HCT116 (cell line): ENCODE measurements around the gene GCK. TPM values are rescaled to one million over a fixed set of nuclear protein-coding genes. Genes with fewer than 3 reads are reported as not detected.

Experiments used
- ATAC-seq: fragments of 200-7000 bp; cut with Tn5 transposase; 2 replicates; pipeline ENCODE4 v1.9.1; 2020; ENCODE audit warnings: mild to moderate bottlenecking, moderate library complexity
- BruUV-seq: library from RNA; stranded (reverse); fragments of 400-500 nt; replicated peaks from 2 replicates; lab custom pipeline; 2021; lab: Mats Ljungman, UMichigan
- CTCF ChIA-PET: fragments of 300-600 bp; sonication (Branson Sonifier 250); formaldehyde crosslinking; loops from one replicate; lab custom pipeline; 2021; ENCODE audit warnings: antibody characterized with exemption; lab: Charles Lee
- POLR2A ChIA-PET: fragments of 300-600, 350-600 bp; sonication (Branson Sonifier 250); formaldehyde crosslinking; loops from one replicate; lab custom pipeline; 2021; ENCODE audit warnings: antibody characterized with exemption; lab: Charles Lee
- RAD21 ChIA-PET, 2 experiments: fragments of 300-600 bp; sonication (Branson Sonifier 250); formaldehyde crosslinking; loops; one replicate each; lab custom pipeline; 2023; ENCODE audit warnings: low total read pairs in 2 of 2; ENCODE audit not compliant: uncharacterized antibody in 2 of 2, unreplicated experiment in 2 of 2, low non-redundant PET in 1 of 2; lab: Charles Lee
- DNase-seq: peaks from one replicate; pipeline ENCODE4 v3.0.0-alpha.2; 2010; ENCODE audit warnings: low read depth, low spot score
- H2AFZ ChIP-seq: fragments of 200-600 bp; shearing (Covaris generic), sonication (generic); 2 replicates; pipeline ENCODE4 v1.6.1; 2017; ENCODE audit warnings: low read depth, mixed run types, mixed read lengths, antibody characterized with exemption, low read length; ENCODE audit not compliant: poor library complexity, severe bottlenecking
- H3K27ac ChIP-seq: 2 replicates; pipeline ENCODE4 v1.5.1; 2012; ENCODE audit warnings: low read depth, low read length
- H3K27me3 ChIP-seq: fragments of 200-600 bp; sonication (generic); 2 replicates; pipeline ENCODE4 v1.6.1; 2016; ENCODE audit warnings: mixed run types, low read length, mixed read lengths; ENCODE audit not compliant: insufficient read depth
- H3K36me3 ChIP-seq, 2 experiments: fragments of 200-500 bp in 1 of 2; fragments of 200-600 bp in 1 of 2; sonication (Bioruptor generic) in 1 of 2; sonication (generic) in 1 of 2; 2 replicates each; pipeline versions ENCODE4 v1.5.1 to v1.6.1; 2014 to 2016; ENCODE audit warnings: low read length in 2 of 2, inconsistent platforms in 1 of 2, mixed read lengths in 1 of 2, mixed run types in 1 of 2; ENCODE audit not compliant: insufficient read depth in 2 of 2, control insufficient read depth in 1 of 2
- H3K4me1 ChIP-seq, 2 experiments: fragments of 200-600 bp in 1 of 2; sonication (generic) in 1 of 2; 2 replicates each; pipeline versions ENCODE4 v1.5.1 to v1.6.1; 2012 to 2017; ENCODE audit warnings: low read length in 2 of 2, inconsistent platforms in 1 of 2, mild to moderate bottlenecking in 1 of 2, mixed read lengths in 1 of 2, mixed run types in 1 of 2, moderate library complexity in 1 of 2; ENCODE audit not compliant: insufficient read depth in 2 of 2, control insufficient read depth in 1 of 2
- H3K4me2 ChIP-seq: fragments of 200-600 bp; sonication (generic); 2 replicates; pipeline ENCODE4 v1.6.1; 2017; ENCODE audit warnings: mixed run types, low read length, mixed read lengths
- H3K4me3 ChIP-seq, 2 experiments: fragments of 200-600 bp in 1 of 2; sonication (generic) in 1 of 2; replicated peaks in 1 of 2; 2 replicates each; pipeline ENCODE4 v1.5.1; 2011 to 2016; ENCODE audit warnings: low read length in 2 of 2, control low read depth in 1 of 2, low read depth in 1 of 2, mild to moderate bottlenecking in 1 of 2, mixed read lengths in 1 of 2, mixed run types in 1 of 2
- H3K79me2 ChIP-seq: fragments of 200-600 bp; sonication (generic); 2 replicates; pipeline ENCODE4 v1.6.1; 2017; ENCODE audit warnings: mild to moderate bottlenecking, mixed run types, low read length, moderate library complexity, mixed read lengths; ENCODE audit not compliant: insufficient read depth
- H3K9ac ChIP-seq: fragments of 200-600 bp; sonication (generic); 2 replicates; pipeline ENCODE4 v1.6.1; 2016; ENCODE audit warnings: low read length, mixed read lengths
- H3K9me2 ChIP-seq: fragments of 200-600 bp; sonication (generic), shearing (Covaris generic); 2 replicates; pipeline ENCODE4 v1.6.1; 2017; ENCODE audit warnings: mixed run types, mild to moderate bottlenecking, moderate library complexity; ENCODE audit not compliant: insufficient read depth
- H3K9me3 ChIP-seq, 2 experiments: fragments of 200-500 bp in 1 of 2; fragments of 200-600 bp in 1 of 2; sonication (Bioruptor generic) in 1 of 2; sonication (generic) in 1 of 2; 2 replicates each; pipeline ENCODE4 v1.6.1; 2014 to 2017; ENCODE audit warnings: low read length in 2 of 2, mixed read lengths in 2 of 2, inconsistent platforms in 1 of 2, low read depth in 1 of 2, mild to moderate bottlenecking in 1 of 2, mixed run types in 1 of 2, moderate library complexity in 1 of 2; ENCODE audit not compliant: control insufficient read depth in 1 of 2, insufficient read depth in 1 of 2
- H4K20me1 ChIP-seq: fragments of 200-600 bp; sonication (generic), shearing (Covaris generic); 2 replicates; pipeline ENCODE4 v1.6.1; 2017; ENCODE audit warnings: mixed run types, mild to moderate bottlenecking, moderate library complexity; ENCODE audit not compliant: insufficient read depth
- CBX3 ChIP-seq: IDR thresholded peaks from 2 replicates; pipeline ENCODE4 v1.6.1; 2012; ENCODE audit warnings: low read depth
- EZH2 ChIP-seq: fragments of 200-600 bp; sonication (generic); IDR thresholded peaks from 2 replicates; pipeline ENCODE4 v1.6.1; 2017; ENCODE audit warnings: antibody characterized with exemption, mixed run types
- EZH2phosphoT487 ChIP-seq: fragments of 200-600 bp; IDR thresholded peaks from 2 replicates; pipeline ENCODE4 v1.6.1; 2018; ENCODE audit warnings: antibody characterized with exemption, borderline replicate concordance
- FOSL1 ChIP-seq: IDR thresholded peaks from 2 replicates; pipeline ENCODE4 v1.6.1; 2012; ENCODE audit warnings: low read depth
- JUND ChIP-seq: IDR thresholded peaks from 2 replicates; pipeline ENCODE4 v1.6.1; 2012
- MAX ChIP-seq: IDR thresholded peaks from 2 replicates; pipeline ENCODE4 v1.6.1; 2012
- POLR2A ChIP-seq: IDR thresholded peaks from 2 replicates; pipeline ENCODE4 v1.7.0; 2011; ENCODE audit warnings: borderline replicate concordance; ENCODE audit not compliant: insufficient read depth, insufficient read length; ENCODE audit errors: extremely low read depth
- POLR2AphosphoS5 ChIP-seq: IDR thresholded peaks from 2 replicates; pipeline ENCODE4 v1.6.1; 2011; ENCODE audit warnings: mild to moderate bottlenecking, low read depth, low read length, moderate library complexity
- RAD21 ChIP-seq: IDR thresholded peaks from 2 replicates; pipeline ENCODE4 v1.6.1; 2012; ENCODE audit warnings: low read depth, mild to moderate bottlenecking
- SRF ChIP-seq: IDR thresholded peaks from 2 replicates; pipeline ENCODE4 v1.6.1; 2012; ENCODE audit warnings: low read depth
- YY1 ChIP-seq: IDR thresholded peaks from 2 replicates; pipeline ENCODE4 v1.6.1; 2011; ENCODE audit warnings: low read length, low read depth, moderate library complexity, mild to moderate bottlenecking; ENCODE audit not compliant: insufficient replicate concordance; ENCODE audit errors: extremely low read depth
- ZNF274 ChIP-seq: fragments of 200-500 bp; sonication (Bioruptor generic); IDR thresholded peaks from 2 replicates; pipeline ENCODE4 v1.6.1; 2014; ENCODE audit warnings: mild to moderate bottlenecking, low read depth, low read length, inconsistent platforms
- intact Hi-C: fragments of 100-400 bp; cut with micrococcal nuclease; formaldehyde crosslinking; loops from 2 replicates; pipeline ENCODE4 v1.10.0; 2022
- total RNA-seq: library from RNA; stranded (reverse); gene quantifications from one replicate; pipeline ENCODE4 v1.2.1, GENCODE V29; 2021; ENCODE audit not compliant: unreplicated experiment
- TF ChIP-seq, protein P1 (sequence below): IDR thresholded peaks from 2 replicates; pipeline ENCODE4 v1.6.1; 2012

The GCK gene
- total RNA-seq, 1 experiment from 2014 or later, result 0.34 TPM

DNA sequence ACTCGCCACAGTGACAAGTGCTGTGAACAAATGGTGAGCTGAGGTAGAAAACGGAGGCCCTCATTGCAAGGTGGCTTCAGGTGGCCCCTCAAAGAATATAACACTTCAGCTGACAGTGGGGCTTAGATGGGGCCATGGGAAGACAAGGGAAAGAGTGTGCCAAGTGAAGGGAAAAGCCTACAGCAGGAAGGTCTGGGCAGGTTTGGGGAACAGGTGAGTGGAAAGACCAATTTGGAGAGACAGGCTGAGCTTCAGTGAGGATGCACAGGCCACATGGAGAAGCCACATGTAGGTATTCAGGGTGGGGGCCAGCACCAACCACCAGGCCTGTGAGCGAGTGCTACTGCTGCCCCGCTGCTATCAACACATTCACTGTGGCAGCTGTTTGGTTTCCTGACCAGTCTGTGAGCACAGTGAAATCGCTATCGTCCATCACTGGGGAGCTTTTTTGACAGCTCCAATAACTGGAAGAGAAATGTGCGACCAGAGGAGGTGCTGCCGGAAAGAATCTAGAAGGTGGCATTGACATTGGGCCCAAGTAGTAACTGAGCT lies 69.3 kb downstream of the GCK start:
- H3K9me3 ChIP-seq, result no peaks in the 10 kb centered on the region
- DNase-seq (no peak), ATAC-seq (no peak)
- H3K4me1 ChIP-seq, result peaks cover 3 to 19% of the 10 kb centered on the region in 2 experiments; a peak in 2 of 4 replicates
- H3K79me2 ChIP-seq, result peaks cover 47% of the 10 kb centered on the region
- peaks cover 31 to 41% of the 10 kb centered on the region in 2 experiments for H3K36me3 ChIP-seq
- no peaks in the 10 kb centered on the region for H3K27me3 ChIP-seq
- no peak overlapping the region for H3K9ac ChIP-seq
- no peak overlapping the region for H2AFZ ChIP-seq
- intact Hi-C loops, result loop anchor here (5.0 kb wide), 1 partner anchor 38 kb away; the partner anchor contains the start of gene POLM
- H3K9me2 ChIP-seq, result no peaks in the 10 kb centered on the region
- BruUV-seq, result no TSS peak
- CTCF ChIA-PET, result no interaction called here
- RAD21 ChIA-PET, result no interaction called here
- no peak overlapping the region for H3K27ac ChIP-seq
- H3K4me2 ChIP-seq, result no peak overlapping the region
- POLR2A ChIA-PET, result no interaction called here
- H3K4me3 ChIP-seq, result no peak overlapping the region
- H4K20me1 ChIP-seq, result no peaks in the 10 kb centered on the region
- TF ChIP-seq FOSL1 (no peak), RAD21 (no peak), MAX (no peak), POLR2AphosphoS5 (no peak), CBX3 (no peak), EZH2phosphoT487 (no peak), JUND (no peak), EZH2 (no peak), POLR2A (no peak), ZNF274 (no peak), SRF (no peak), YY1 (no peak)
- TF ChIP-seq, protein P1, sequence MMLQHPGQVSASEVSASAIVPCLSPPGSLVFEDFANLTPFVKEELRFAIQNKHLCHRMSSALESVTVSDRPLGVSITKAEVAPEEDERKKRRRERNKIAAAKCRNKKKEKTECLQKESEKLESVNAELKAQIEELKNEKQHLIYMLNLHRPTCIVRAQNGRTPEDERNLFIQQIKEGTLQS, result no peak
